ENCODE data around the gene TMEM272.
"Not testable (repeated sequence)": the region's sequence is repeated elsewhere in the genome, so short reads cannot be mapped to it uniquely, and the experiment has no call there.

The TMEM272 gene

GRCh38 chr13:51824712-51825111 lies 20.3 kb downstream of the TMEM272 start:
- not testable (repeated sequence) for DNase-seq

DNA sequence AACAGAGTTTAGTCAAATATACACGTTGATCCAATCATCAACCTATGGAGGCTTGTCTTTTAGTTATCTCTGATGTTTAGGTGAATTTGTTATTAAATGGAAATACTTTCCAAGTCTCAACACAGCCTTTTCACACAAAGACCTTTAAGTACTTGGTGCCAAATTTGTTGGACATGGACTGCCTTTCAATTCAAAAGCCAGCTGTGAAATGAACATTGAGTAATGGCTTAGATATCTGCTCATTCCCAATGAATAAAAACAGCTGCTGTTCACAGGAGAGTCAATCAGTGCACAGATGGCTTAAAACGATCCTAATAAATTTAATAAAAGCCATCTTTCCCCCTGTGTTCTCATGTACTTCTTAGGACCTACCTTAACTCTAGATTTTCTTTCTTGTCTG lies 21.1 kb downstream of the TMEM272 start:
- DNase-seq = no peak

GRCh38 chr13:51823359-51823758 lies 21.6 kb downstream of the TMEM272 start:
- DNase-seq = no peak

DNA sequence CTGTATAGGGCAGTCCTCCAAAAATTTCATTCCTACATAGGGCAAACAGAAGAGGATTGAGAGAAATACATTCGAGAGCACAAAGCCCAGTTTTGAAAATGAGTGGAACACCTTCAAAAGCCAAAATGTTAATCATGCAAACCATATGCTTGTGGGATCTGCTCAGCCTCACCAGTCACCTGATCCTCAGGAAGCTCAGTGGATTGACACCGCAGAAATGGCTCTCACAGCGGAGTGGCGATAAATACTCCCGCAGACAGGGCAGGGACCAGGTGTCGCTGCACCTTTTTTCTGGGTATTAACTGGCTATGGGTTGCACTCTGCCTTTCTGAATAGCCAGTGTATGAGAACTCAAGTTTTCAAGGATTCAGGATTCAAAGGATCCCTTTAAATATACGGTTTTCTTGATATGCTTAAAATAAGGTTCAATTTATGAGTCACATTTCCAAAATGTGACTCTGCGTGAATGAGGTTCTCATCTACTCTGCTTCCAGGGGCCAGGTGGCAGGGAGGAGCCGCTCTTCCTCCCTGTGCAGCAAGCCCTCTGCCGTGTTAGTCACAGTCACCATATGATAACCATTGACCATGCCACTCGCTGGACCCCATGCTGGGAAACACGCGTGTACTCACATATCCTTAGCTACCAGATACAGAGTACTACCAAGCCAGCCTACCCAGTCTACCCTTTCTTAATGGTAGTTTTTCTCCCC lies 22.7 kb downstream of the TMEM272 start:
- no peak for DNase-seq

DNA sequence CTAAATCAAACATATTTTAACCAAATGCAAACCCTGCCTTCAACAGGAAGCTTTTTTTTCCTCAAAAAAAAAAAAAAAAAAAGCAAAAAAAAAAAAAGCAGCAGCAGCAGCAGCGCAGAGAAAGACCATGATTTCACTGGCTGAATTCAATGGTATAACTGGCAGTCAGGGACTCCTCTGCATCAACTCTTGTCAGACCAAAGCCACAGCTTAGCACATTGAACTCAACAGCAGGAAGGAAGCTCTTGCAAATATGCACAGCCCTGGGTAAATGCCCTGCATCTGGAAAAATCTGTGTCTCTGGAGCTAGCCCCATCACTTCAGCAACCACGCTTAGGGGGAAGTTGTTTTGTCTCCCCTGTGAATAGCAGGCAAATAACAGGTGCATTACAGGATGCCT lies 23.4 kb downstream of the TMEM272 start:
- no peak for DNase-seq

GRCh38 chr13:51820016-51820597 lies 24.9 kb downstream of the TMEM272 start:
- no peak for DNase-seq

DNA sequence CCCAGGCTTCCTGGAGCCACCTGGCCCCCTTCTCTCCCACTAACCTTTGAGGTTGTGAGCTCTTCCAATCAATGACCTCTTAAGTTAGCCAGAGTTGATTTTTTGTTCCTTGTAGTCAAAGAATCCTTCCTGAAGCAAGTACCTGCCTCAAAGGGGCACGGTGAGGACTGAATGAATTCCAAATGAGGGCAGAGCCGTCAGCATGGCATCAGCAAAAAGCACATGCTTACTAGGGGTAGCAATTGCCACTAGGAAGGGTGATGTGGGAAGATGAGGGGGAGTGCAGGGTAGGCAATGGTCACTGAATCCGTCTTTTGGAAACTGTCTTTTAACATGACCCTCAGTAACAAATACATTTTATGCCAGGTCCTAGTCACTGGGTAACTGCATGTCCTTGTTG lies 25.4 kb downstream of the TMEM272 start:
- DNase-seq = no peak

DNA sequence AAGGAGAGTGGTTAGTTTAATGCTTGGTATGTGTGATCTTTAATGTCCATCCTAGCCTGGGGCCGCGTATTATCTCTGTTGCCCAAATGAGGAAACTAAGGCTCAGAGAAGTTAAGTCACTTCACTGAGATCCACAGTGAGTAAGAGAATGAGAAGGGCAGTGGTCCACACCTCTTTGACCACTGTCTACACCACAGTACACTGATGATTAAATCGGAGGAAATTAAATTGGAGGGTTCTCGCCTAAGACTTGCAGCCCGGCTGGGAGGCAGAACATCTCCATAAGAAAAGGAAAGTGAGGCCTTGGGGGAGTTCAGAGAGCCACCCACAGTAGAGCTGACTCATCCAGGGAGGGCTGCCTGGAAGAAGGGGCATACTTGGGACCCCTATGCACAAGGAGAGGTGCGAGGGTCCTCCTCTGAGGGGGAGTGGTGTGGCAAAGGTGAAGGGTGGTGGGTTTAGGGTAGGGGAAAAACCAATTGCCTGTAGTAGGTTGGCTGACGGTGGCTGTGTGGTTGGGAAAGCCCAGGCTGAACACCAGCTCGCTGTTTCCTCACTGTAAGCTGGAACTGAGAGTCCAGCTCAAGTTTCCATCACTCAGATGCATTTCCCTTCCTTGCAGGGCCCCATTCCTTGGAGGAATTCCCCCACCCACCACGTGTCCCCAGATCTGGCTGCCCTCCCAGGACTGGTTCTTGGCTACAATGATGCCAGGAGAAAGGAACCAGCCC lies 26.0 kb downstream of the TMEM272 start:
- peak; percentile 67 for DNase-seq

DNA sequence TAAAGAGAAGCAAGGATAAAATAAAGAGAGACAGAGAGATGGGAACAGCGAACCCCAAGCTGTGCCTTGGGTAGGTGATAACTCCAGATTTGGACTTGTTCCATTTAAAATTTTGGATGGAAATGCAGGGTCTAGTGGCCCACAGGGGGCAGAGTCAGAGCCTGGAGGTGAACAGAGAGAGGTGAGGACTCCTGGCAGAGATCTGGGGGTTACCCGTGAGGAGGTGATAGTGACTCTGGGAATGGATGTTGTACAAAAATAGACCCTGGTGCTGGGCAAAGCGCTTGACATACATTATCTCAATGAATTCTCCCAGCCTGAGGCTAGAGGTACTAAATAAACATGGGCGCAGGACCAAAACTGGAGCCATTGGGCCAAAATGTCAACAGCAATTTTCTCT lies 26.7 kb downstream of the TMEM272 start:
- DNase-seq = no peak

- DNase-seq = no peak
These were observed 27.3 kb downstream of the TMEM272 start for GRCh38 chr13:51817717-51818116.

DNA sequence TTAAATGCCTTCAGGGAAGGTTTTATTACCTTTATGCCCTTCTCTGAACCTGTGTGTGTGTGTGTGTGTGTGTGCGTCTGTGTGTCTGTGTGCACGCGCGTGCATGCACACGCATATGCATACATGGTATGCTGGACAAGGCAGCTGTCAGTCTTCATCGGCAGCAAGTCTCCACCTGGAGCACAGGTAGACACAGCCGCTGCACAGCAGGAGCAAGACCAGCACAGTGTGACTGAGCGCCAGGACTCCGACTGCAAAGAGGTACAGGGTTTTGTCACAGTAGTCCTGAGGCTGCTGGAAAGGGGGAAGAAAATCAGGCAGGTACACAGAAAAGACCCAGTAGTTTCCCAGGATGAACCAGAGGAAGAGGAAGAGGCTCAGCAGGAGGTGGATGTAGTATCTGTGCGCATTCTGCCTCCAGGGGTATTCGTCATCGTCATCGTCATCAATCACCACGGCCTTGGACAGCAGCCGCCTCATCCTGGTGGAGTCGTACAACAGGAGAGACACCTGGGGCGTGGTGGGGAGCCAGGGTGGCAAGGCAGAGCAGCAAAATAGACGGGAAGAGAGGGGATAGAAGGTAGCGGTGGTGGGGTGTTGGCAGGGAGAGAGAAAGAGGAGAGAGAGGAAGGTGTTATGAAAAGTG lies 28.2 kb downstream of the TMEM272 start:
- no peak for DNase-seq

- no peak for DNase-seq
These were observed 29.1 kb downstream of the TMEM272 start for GRCh38 chr13:51815848-51816247.

DNA sequence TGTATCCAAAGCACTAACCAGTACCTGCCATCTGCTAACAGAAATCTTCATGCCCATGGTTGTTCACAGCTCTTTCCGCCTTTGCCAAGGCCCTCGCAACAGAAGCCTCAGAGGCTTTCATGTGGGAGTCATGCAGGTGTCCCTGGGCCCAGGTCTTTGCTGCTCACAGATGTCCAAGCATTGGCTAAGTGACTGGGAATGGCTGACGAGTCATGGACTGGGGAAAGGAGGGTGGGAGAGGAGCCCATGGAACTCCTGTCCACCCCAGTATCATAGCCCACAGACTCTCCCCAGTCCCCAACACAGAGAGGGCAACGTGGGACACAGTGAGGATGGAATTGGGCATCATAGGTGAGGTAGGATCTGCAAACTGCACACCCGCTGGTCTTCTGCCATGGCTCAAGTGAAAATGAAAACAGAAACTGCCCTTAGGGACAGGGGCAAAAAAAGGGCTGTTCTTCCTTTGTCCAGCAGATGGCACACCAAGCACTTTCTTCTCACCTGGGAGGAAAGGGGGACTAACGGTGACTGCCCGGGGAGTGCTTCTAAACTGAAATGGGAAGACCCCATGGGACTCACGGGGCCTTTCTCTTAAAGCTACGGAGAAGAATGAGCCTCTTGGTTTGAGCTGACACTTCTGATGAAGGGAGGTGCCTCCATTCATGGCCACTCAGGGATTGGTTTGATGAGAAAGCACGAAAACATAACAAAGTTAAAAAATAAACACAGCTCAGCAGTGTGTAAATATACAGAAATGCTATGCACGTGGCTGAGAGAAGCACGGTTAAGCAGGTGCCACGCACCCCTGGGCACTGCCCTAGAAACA lies 29.9 kb downstream of the TMEM272 start:
- DNase-seq = peak; percentile 66

DNA sequence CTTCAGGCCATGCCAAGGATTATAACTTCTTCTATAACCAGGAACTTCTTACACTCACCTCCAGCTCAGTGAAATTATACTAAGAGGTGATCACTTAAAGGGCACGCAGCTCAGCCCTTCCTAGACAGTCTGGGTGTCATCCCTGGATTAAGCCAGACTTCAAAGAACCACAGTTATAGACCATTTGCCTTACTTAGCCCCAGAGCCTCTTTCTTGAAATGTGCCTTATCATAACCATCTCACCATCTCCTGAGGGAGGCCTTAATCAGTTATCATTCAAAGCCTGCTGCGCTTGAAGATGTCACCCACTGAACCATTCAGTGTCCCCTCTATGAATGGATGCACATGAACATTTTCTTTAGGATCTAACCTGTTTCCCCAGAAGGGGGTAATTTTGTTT lies 30.9 kb downstream of the TMEM272 start:
- DNase-seq = no peak

DNA sequence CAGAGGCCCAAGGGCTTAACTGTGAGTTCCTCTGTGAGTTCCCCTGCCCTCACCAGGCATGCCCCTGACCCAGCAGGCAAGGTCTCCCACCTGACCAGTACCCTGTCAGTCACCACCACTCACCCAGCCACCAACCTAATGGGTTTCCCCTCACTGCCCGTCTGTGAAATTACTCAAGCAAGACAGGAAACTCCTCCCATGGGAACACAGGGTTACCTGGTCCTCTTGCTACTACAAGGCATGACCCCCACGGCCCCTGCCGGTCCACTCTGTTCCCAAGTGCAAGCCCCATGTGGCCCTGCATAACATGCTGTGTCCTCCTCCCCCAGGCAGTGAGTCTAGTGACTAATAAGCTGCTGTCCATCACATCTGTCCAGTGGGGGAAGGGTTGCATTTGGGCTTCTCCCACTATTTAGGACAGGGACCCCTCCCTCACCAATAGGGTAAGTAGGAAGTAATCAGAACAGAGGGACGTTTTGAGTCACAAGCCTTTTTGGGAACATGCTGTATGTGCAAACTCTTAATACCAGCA lies 33.0 kb downstream of the TMEM272 start:
- DNase-seq = no peak

DNA sequence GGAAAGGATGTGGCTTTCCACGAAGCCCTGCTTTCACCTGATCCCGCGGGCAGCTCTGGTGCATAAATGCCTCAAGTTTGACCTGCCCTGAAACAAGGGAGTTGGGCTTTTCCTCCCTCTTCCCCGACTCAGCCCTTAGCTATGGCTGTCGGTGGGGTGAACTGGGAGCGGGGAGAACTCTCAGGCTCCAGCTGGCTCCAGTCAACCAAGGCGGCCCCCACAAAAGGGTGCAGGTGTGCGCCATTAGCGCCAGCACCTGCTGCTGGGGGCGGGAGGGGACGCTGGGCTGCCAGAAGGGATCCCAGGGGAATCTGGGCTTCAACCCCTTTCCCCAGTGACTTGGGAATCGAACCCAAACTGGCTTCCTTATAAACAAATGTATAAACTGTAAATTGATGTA lies 33.9 kb downstream of the TMEM272 start:
- DNase-seq = no peak

DNA sequence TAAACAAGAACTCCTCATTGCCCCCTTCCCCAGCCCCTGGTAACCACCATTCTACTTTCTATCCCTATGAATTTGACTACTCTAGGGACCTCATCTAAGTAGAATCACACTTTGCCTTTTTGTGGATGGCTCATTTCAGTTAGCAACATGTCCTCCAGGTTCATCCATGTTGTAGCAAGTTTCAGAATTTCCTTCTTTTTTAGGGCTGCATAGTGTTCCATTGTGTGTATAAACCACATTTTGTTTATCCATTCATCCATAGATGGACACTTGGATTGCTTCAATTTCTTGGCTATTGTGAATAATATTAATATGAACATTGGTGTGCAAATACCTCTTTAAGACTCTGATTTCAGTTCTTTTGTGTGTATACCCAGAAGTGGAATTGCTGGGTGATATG lies 36.2 kb downstream of the TMEM272 start:
- no peak for DNase-seq

DNA sequence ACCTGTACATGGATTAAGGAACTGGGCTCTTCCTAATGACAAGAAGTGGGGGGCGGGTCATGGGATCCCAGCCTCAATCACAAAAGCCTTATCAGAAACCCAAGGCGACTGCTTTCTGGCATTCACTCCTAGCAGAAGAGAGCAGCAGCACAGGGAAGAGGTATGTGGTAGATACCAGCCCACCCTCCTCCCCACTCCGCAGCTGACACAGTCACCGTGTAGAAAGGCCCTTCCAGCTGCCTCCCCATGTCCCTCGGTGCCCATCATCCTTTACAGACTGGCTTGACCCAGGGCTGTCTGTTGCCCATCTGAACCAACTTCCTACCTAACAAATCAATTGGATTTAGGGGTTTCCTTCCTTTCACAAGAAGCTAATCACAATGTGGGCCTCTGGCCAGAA lies 37.9 kb downstream of the TMEM272 start:
- DNase-seq = no peak

DNA sequence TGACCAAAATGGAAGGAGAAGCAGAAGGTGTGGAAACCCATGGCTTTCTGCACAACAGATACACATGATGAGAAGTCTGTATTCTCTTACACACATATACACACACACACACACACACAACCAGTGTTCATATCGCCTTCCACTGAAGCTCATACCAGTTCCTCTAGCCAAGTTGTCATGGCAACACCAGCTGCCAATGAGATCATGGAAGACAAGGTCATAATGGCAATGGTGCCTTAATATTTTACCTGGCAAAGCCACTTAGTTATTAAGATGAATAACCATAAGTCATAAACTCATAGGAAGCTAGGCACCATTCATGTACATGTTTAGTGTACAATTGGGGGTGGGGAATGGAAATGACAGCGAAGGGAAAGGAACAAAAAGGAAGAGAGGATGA lies 38.4 kb downstream of the TMEM272 start:
- no peak for DNase-seq

- DNase-seq = no peak
These were observed 39.1 kb downstream of the TMEM272 start for GRCh38 chr13:51805925-51806324.

DNA sequence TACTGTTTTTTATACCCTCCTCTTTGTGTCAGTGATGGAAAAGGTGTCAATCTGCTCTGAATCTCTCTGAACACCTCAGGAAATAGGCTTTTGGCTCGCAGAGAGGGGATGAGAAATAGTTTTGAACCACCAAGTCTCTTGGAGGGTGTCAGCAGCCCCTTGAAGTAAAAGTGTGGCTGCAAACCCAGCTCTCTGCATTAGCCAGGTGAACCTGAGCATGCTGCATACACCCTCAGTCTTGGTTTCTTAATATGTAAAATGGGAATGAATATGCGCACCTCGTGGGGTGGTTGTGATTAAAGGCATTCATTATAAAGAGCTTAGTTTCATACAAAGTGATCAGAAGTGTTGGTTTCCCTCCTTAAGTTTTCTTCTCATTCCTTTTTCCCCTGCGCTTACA lies 39.7 kb downstream of the TMEM272 start:
- no peak for DNase-seq

DNA sequence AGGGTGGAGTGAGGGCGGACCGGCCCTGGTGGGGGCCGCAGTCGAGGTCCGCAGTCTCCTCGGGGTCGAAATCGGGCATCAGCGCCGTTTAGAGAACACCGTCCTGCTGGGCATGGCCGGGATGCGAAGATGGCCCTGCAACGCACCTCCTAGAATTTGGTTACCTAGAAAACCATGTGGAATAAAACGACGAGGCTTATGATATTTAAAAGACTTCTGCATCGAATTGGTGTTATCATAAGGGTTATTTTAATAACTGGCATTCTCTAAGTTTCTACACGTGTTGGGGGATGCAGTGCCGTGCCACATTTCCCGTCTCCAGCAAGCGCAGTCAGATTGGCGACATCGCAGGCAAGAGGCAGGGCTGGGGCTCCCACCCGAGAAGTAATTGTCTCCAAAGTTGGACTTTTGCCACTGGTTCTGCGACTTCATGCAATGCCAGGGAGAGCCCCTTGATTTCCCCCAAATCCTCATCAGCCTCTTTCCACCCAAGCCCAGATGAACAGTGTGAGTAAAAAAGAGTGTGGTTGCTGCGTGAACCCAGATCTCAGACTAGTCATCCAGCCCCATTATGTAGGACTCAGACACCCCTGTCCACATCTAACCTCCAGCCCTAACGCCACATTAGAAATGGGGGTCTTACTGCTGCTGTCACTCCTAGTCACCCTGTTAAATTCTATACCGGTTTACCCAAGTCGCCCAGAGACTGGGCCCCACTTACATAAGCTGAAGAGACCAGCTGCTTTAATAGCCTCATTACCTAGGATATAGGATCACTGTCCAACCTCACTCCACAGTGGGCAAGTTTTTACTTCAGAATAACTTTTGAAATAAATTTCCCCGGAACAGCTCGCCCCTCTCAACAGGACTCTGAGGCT lies 40.4 kb downstream of the TMEM272 start:
- DNase-seq = peak; percentile 48

Data from stimulated activated CD4-positive, alpha-beta T cell treated with anti-CD3 and anti-CD28 coated beads, Interleukin-4, amount 100 ng/mL, for 1 hour (primary cell).